Stomach (tissue), 9 donors: ENCODE measurements around the gene APOBEC3A. TPM values are rescaled to one million over a fixed set of nuclear protein-coding genes. Genes with fewer than 3 reads are reported as not detected.

Experiments
- DNase-seq, 2 donors: peaks; one replicate each; pipeline versions ENCODE4 v3.0.0 to v3.0.0-alpha.2; 2013 to 2019
- H3K27ac ChIP-seq, 5 donors: fragments of 200-600 bp in 4 of 5; sonication (generic) in 4 of 5; one replicate each; pipeline ENCODE4 v1.5.1; 2013 to 2019; ENCODE audit warnings: mild to moderate bottlenecking in 1 of 5, moderate library complexity in 1 of 5
- H3K27me3 ChIP-seq, 3 donors: fragments of 200-600 bp; sonication (generic); one replicate each; pipeline ENCODE4 v1.5.1; 2017 to 2019; ENCODE audit warnings: mixed run types in 1 of 3
- H3K36me3 ChIP-seq, 4 donors: fragments of 200-600 bp; sonication (generic); 1 replicate in 3 of 4; 2 replicates in 1 of 4; pipeline ENCODE4 v1.5.1; 2016 to 2019
- H3K4me1 ChIP-seq, 4 donors: fragments of 200-600 bp; sonication (generic); one replicate each; pipeline ENCODE4 v1.5.1; 2016 to 2019
- H3K4me3 ChIP-seq, 4 donors: fragments of 200-600 bp; sonication (generic) in 3 of 4; one replicate each; pipeline ENCODE4 v1.5.1; 2016 to 2019; ENCODE audit warnings: mild to moderate bottlenecking in 1 of 4
- H3K9me3 ChIP-seq, 4 donors: fragments of 200-600 bp; sonication (generic); one replicate each; pipeline ENCODE4 v1.5.1; 2016 to 2019
- CTCF ChIP-seq, 7 experiments: fragments of 450-650 bp in 4 of 7; fragments of 200-600 bp in 3 of 7; sonication (generic) in 3 of 7; IDR thresholded peaks; one replicate each; pipeline ENCODE4 v1.5.1; 2016 to 2019; ENCODE audit warnings: antibody characterized with exemption in 7 of 7, control low read depth in 2 of 7, mild to moderate bottlenecking in 1 of 7
- EP300 ChIP-seq: sonication (generic); formaldehyde crosslinking; IDR thresholded peaks from one replicate; pipeline ENCODE4 v1.6.1; 2017; ENCODE audit warnings: antibody characterized with exemption
- POLR2A ChIP-seq, 4 donors: fragments of 450-650 bp; IDR thresholded peaks; one replicate each; pipeline ENCODE4 v1.6.1; 2016; ENCODE audit warnings: antibody characterized with exemption in 4 of 4, control low read depth in 2 of 4, mild to moderate bottlenecking in 1 of 4, moderate library complexity in 1 of 4
- POLR2AphosphoS5 ChIP-seq, 3 donors: sonication (generic); formaldehyde crosslinking; IDR thresholded peaks; one replicate each; pipeline ENCODE4 v1.6.1; 2016; ENCODE audit warnings: antibody characterized with exemption in 3 of 3
- WGBS, 5 donors: extraction: QIAGEN DNeasy Blood & Tissue Kit in 3 of 5; methylation state at CpG; one replicate each; pipeline versions ENCODE4 v1.1.5 to v1.1.7; 2013 to 2018; 5-methylcytosine and 5-hydroxymethylcytosine counted together
- intact Hi-C: fragments of 100-400 bp; cut with DNase I; formaldehyde crosslinking; loops from one replicate; pipeline ENCODE4 v1.15.1; 2023; ENCODE audit warnings: low total_unique reads
- polyA plus RNA-seq, 3 donors: library from polyadenylated mRNA; stranded (reverse); fragments of 200-250 nt; gene quantifications; one replicate each; pipeline ENCODE4 v1.2.3, GENCODE V29; 2013
- total RNA-seq, 5 donors: library from RNA; depleted of rRNA; stranded (reverse); fragments of >200 nt; gene quantifications; one replicate each; pipeline versions ENCODE4 v1.1.0 to v1.2.3, GENCODE V29; 2014 to 2016
- donor health status: healthy with polysubstance abuse.
- donor health status: Bipolar disorder and iron deficiency.
- donor health status: healthy.

Gene APOBEC3A
- total and polyA plus RNA-seq, 8 donors: 1.2 to 3.3 (median 1.8) TPM; not detected in 4

- Histone ChIP-seq H3K27me3 (no peaks in the 10 kb centered on the region), H3K36me3 (no peaks in the 10 kb centered on the region), H3K27ac (peak overlapping the region in 2 of 5 donors; percentile 22 to 87), H3K9me3 (no peaks in the 10 kb centered on the region), H3K4me3 (no peak overlapping the region), H3K4me1 (peaks cover 43 to 73% (median 46%) of the 10 kb centered on the region in 4 donors)
- 76 to 84% (median 80%) methylated on average over 7 of the region's 7 CpGs for WGBS, 5 donors
- TF ChIP-seq EP300 (no peak), POLR2A (IDR thresholded peaks at IDR 0.05) (no peak), CTCF (IDR thresholded peaks at IDR 0.05) (no peak), POLR2AphosphoS5 (IDR thresholded peaks at IDR 0.05) (no peak)
- intact Hi-C loops: no loop called here
- DNase-seq: no peak
Observed at GRCh38 chr22:38925571-38926041, 31.8 kb upstream of the APOBEC3A start.

- H3K9me3 ChIP-seq: no peaks in the 10 kb centered on the region
- no peaks in the 10 kb centered on the region for H3K27me3 ChIP-seq
- peak in 5 of 7 experiments; percentile 60 to 78 (median 71) for TF ChIP-seq CTCF (IDR thresholded peaks at IDR 0.05)
- TF ChIP-seq POLR2AphosphoS5 (IDR thresholded peaks at IDR 0.05): peak in 2 of 3 donors; percentile 21 to 58
- TF ChIP-seq POLR2A (IDR thresholded peaks at IDR 0.05): no peak
- peak overlapping the region; percentile 40 to 47 (median 44) for H3K4me3 ChIP-seq
- peak; percentile 85 to 92 for DNase-seq
- no peaks in the 10 kb centered on the region for H3K36me3 ChIP-seq
- intact Hi-C loops: no loop called here
- WGBS, 5 donors: 6 to 11% (median 9%) methylated on average over 24 to 39 of the region's 39 CpGs
- H3K4me1 ChIP-seq: peaks cover 37 to 57% (median 42%) of the 10 kb centered on the region in 4 donors
- H3K27ac ChIP-seq: peak overlapping the region in 4 of 5 donors; percentile 61 to 87 (median 74)
Observed at GRCh38 chr22:38927033-38927781, 30.2 kb upstream of the APOBEC3A start.

- WGBS, 5 donors: 32 to 51% (median 36%) methylated on average over 3 of the region's 3 CpGs
- Histone ChIP-seq H3K27ac (no peak overlapping the region), H3K27me3 (no peaks in the 10 kb centered on the region), H3K36me3 (no peaks in the 10 kb centered on the region), H3K9me3 (no peaks in the 10 kb centered on the region), H3K4me1 (peaks cover 12 to 40% (median 29%) of the 10 kb centered on the region in 4 donors), H3K4me3 (no peak overlapping the region)
- DNase-seq: no peak
- intact Hi-C loops: no loop called here
- TF ChIP-seq EP300 (no peak), POLR2A (IDR thresholded peaks at IDR 0.05) (no peak), CTCF (IDR thresholded peaks at IDR 0.05) (no peak), POLR2AphosphoS5 (IDR thresholded peaks at IDR 0.05) (no peak)
Observed at GRCh38 chr22:38930512-38930911, 26.9 kb upstream of the APOBEC3A start.

- Histone ChIP-seq H3K27ac (peak overlapping the region in 3 of 5 donors; percentile 5 to 54 (median 41)), H3K27me3 (no peaks in the 10 kb centered on the region), H3K9me3 (no peaks in the 10 kb centered on the region), H3K4me3 (no peak overlapping the region), H3K4me1 (peaks cover 0 to 26% (median 10%) of the 10 kb centered on the region in 4 donors), H3K36me3 (no peaks in the 10 kb centered on the region)
- DNase-seq: peak; percentile 94 to 100
- no peak for TF ChIP-seq CTCF (IDR thresholded peaks at IDR 0.05)
- peak in 2 of 3 donors; percentile 71 to 96 for TF ChIP-seq POLR2AphosphoS5 (IDR thresholded peaks at IDR 0.05)
- intact Hi-C loops: no loop called here
- 28 to 47% (median 33%) methylated on average over 7 to 8 of the region's 8 CpGs for WGBS, 5 donors
Observed at GRCh38 chr22:38935023-38935422, 22.4 kb upstream of the APOBEC3A start.
